HEK293 (cell line): ENCODE measurements around the gene C6orf47.

Source experiments
- CTCF ChIA-PET: fragments of 350-600 bp; formaldehyde crosslinking; extraction: SDS; loops from one replicate; lab custom pipeline; 2021; ENCODE audit warnings: antibody characterized with exemption; lab: Yijun Ruan, JAX
- POLR2A ChIA-PET: fragments of 300-600 bp; formaldehyde crosslinking; extraction: SDS; loops from one replicate; lab custom pipeline; 2020; ENCODE audit warnings: antibody characterized with exemption, inconsistent platforms; lab: Yijun Ruan, JAX
- H3K27ac ChIP-seq: fragments of 200-500 bp; sonication (Bioruptor generic); 2 replicates; pipeline ENCODE4 v1.5.1; 2014; ENCODE audit warnings: low read depth, low read length, control low read depth, inconsistent platforms; ENCODE audit errors: extremely low read depth
- H3K36me3 ChIP-seq, 2 experiments: fragments of 200-500 bp in 1 of 2; sonication (Bioruptor generic) in 1 of 2; 1 replicate in 1 of 2; 2 replicates in 1 of 2; pipeline ENCODE4 v1.5.1; 2014 to 2017; ENCODE audit warnings: inconsistent platforms in 2 of 2, low read length in 2 of 2; ENCODE audit not compliant: control insufficient read depth in 2 of 2, insufficient read depth in 1 of 2
- H3K4me1 ChIP-seq: fragments of 200-500 bp; sonication (Bioruptor generic); 2 replicates; pipeline ENCODE4 v1.5.1; 2014; ENCODE audit warnings: mild to moderate bottlenecking, low read length, inconsistent platforms; ENCODE audit not compliant: control insufficient read depth, insufficient read depth
- H3K4me3 ChIP-seq: 2 replicates; pipeline ENCODE4 v1.5.1; 2011; ENCODE audit warnings: low read depth, mild to moderate bottlenecking, control low read depth, low read length, moderate library complexity
- H3K9me3 ChIP-seq: fragments of 200-500 bp; sonication (Bioruptor generic); 2 replicates; pipeline ENCODE4 v1.5.1; 2014; ENCODE audit warnings: low read depth, low read length, inconsistent platforms; ENCODE audit not compliant: control insufficient read depth, insufficient read depth
- GLIS2 ChIP-seq: fragments of 450-650 bp; formaldehyde crosslinking; IDR thresholded peaks from 2 replicates; pipeline ENCODE4 v1.5.1; 2016; ENCODE audit warnings: missing biosample characterization, missing genetic modification characterization
- HOXA7 ChIP-seq: sonication (generic); formaldehyde crosslinking; IDR thresholded peaks from 2 replicates; pipeline ENCODE4 v1.8.1; 2022; ENCODE audit warnings: missing genetic modification reagents, borderline replicate concordance
- IKZF3 ChIP-seq: fragments of 450-650 bp; IDR thresholded peaks from 2 replicates; pipeline ENCODE4 v1.5.0; 2018; ENCODE audit warnings: missing biosample characterization, mild to moderate bottlenecking, missing genetic modification characterization, moderate library complexity
- KLF1 ChIP-seq: fragments of 450-650 bp; formaldehyde crosslinking; IDR thresholded peaks from 2 replicates; pipeline ENCODE4 v1.5.1; 2016; ENCODE audit warnings: missing biosample characterization, missing genetic modification characterization
- KLF9 ChIP-seq: fragments of 450-650 bp; formaldehyde crosslinking; IDR thresholded peaks from 2 replicates; pipeline ENCODE4 v1.5.1; 2016; ENCODE audit warnings: missing biosample characterization, missing genetic modification characterization, low read depth
- SETDB1 ChIP-seq: IDR thresholded peaks from one replicate; pipeline ENCODE4 v1.6.1; 2017; ENCODE audit warnings: mild to moderate bottlenecking, low read length, moderate library complexity, mixed read lengths; ENCODE audit not compliant: insufficient read length
- SP2 ChIP-seq: fragments of 450-650 bp; formaldehyde crosslinking; IDR thresholded peaks from 2 replicates; pipeline ENCODE4 v1.5.1; 2016; ENCODE audit warnings: missing biosample characterization, missing genetic modification characterization
- ZBTB1 ChIP-seq: fragments of 450-650 bp; formaldehyde crosslinking; IDR thresholded peaks from 2 replicates; pipeline ENCODE4 v1.5.1; 2016; ENCODE audit warnings: missing biosample characterization, missing genetic modification characterization
- ZNF114 ChIP-seq: fragments of 450-650 bp; formaldehyde crosslinking; IDR thresholded peaks from 2 replicates; pipeline ENCODE4 v1.5.0; 2017; ENCODE audit warnings: missing biosample characterization, missing genetic modification characterization
- ZNF132 ChIP-seq: fragments of 450-650 bp; formaldehyde crosslinking; IDR thresholded peaks from 2 replicates; pipeline ENCODE4 v1.5.1; 2017; ENCODE audit warnings: missing biosample characterization, missing genetic modification characterization, borderline replicate concordance
- ZNF140 ChIP-seq: fragments of 450-650 bp; formaldehyde crosslinking; IDR thresholded peaks from 2 replicates; pipeline ENCODE4 v1.5.1; 2016; ENCODE audit warnings: missing biosample characterization, missing genetic modification characterization
- ZNF174 ChIP-seq: fragments of 450-650 bp; formaldehyde crosslinking; IDR thresholded peaks from 2 replicates; pipeline ENCODE4 v1.5.0; 2017; ENCODE audit warnings: missing biosample characterization, mild to moderate bottlenecking, missing genetic modification characterization
- ZNF202 ChIP-seq: fragments of 450-650 bp; formaldehyde crosslinking; IDR thresholded peaks from 2 replicates; pipeline ENCODE4 v1.5.1; 2016; ENCODE audit warnings: missing biosample characterization, missing genetic modification characterization, borderline replicate concordance
- ZNF214 ChIP-seq: fragments of 450-650 bp; formaldehyde crosslinking; IDR thresholded peaks from 2 replicates; pipeline ENCODE4 v1.5.1; 2017; ENCODE audit warnings: missing biosample characterization, mild to moderate bottlenecking, missing genetic modification characterization, borderline replicate concordance
- ZNF221 ChIP-seq: fragments of 450-650 bp; formaldehyde crosslinking; IDR thresholded peaks from 2 replicates; pipeline ENCODE4 v1.5.1; 2017; ENCODE audit warnings: missing biosample characterization, missing genetic modification characterization, borderline replicate concordance
- ZNF239 ChIP-seq: fragments of 450-650 bp; formaldehyde crosslinking; IDR thresholded peaks from 2 replicates; pipeline ENCODE4 v1.5.1; 2016; ENCODE audit warnings: missing biosample characterization, missing genetic modification characterization
- ZNF266 ChIP-seq: fragments of 450-650 bp; formaldehyde crosslinking; IDR thresholded peaks from 2 replicates; pipeline ENCODE4 v1.5.1; 2016; ENCODE audit warnings: missing biosample characterization, missing genetic modification characterization, low read depth
- ZNF501 ChIP-seq: fragments of 450-650 bp; formaldehyde crosslinking; IDR thresholded peaks from 2 replicates; pipeline ENCODE4 v1.5.1; 2016; ENCODE audit warnings: missing biosample characterization, missing genetic modification characterization
- ZNF510 ChIP-seq: fragments of 450-650 bp; formaldehyde crosslinking; IDR thresholded peaks from 2 replicates; pipeline ENCODE4 v1.5.1; 2018; ENCODE audit warnings: mild to moderate bottlenecking, missing genetic modification characterization, missing biosample characterization; ENCODE audit not compliant: insufficient replicate concordance
- ZNF555 ChIP-seq: fragments of 450-650 bp; formaldehyde crosslinking; conservative IDR thresholded peaks from 2 replicates; pipeline ENCODE4 v1.5.1; 2017; ENCODE audit warnings: missing biosample characterization, mild to moderate bottlenecking, missing genetic modification characterization, inconsistent platforms
- ZNF785 ChIP-seq: fragments of 450-650 bp; formaldehyde crosslinking; IDR thresholded peaks from 2 replicates; pipeline ENCODE4 v1.5.1; 2016; ENCODE audit warnings: missing biosample characterization, missing genetic modification characterization
- ZNF791 ChIP-seq: fragments of 450-650 bp; formaldehyde crosslinking; IDR thresholded peaks from 2 replicates; pipeline ENCODE4 v1.5.1; 2016; ENCODE audit warnings: missing biosample characterization, missing genetic modification characterization
- ZNF843 ChIP-seq: fragments of 450-650 bp; formaldehyde crosslinking; IDR thresholded peaks from 2 replicates; pipeline ENCODE4 v1.5.1; 2016; ENCODE audit warnings: missing biosample characterization, missing genetic modification characterization
- TF ChIP-seq, protein P1 (sequence below): fragments of 450-650 bp; formaldehyde crosslinking; IDR thresholded peaks from 2 replicates; pipeline ENCODE4 v1.5.1; 2016; ENCODE audit warnings: missing biosample characterization, missing genetic modification characterization
- TF ChIP-seq, protein P2 (sequence below): fragments of 450-650 bp; formaldehyde crosslinking; IDR thresholded peaks from 2 replicates; pipeline ENCODE4 v1.5.1; 2016; ENCODE audit warnings: missing biosample characterization, missing genetic modification characterization
- TF ChIP-seq, protein P3 (sequence below): fragments of 450-650 bp; formaldehyde crosslinking; IDR thresholded peaks from 2 replicates; pipeline ENCODE4; 2016; ENCODE audit warnings: missing biosample characterization, missing genetic modification characterization
- TF ChIP-seq, protein P4 (sequence below): fragments of 450-650 bp; formaldehyde crosslinking; IDR thresholded peaks from 2 replicates; pipeline ENCODE4 v1.5.0; 2017; ENCODE audit warnings: missing biosample characterization, missing genetic modification characterization, borderline replicate concordance

C6orf47 gene

DNA sequence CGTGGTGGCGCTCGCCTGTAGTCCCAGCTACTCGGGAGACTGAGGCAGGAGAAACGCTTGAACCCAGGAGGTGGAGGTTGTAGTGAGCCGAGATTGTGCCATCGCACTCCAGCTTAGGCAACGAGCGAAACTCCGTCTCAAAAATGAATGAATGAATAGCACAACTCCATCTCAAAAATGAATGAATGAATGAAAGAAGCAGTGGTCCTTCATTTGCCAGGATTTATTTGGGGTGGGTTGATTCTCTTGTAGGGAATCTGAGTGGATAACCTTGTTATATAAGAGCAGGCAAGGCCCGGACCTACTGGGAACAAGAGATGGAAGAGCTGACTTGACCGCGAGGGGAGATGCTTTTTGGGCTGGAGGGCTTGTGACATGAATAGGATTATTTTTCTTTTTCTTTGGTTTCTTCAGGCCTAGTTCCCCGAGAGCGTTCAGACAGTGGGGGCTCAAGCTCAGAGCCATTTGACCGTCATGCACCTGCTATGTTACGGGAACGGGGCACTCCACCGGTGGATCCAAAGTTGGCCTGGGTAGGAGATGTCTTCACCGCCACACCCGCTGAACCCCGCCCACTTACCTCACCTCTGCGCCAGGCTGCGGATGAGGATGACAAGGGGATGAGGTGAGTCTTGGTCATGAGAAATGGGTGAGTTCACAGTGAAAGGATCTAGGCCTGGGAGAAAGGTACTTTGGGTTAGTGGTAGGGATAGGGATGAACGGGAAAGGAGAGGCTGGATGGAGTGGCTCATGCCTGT, 30.2 kb downstream of the C6orf47 start (continued):
- TF ChIP-seq, protein P1, sequence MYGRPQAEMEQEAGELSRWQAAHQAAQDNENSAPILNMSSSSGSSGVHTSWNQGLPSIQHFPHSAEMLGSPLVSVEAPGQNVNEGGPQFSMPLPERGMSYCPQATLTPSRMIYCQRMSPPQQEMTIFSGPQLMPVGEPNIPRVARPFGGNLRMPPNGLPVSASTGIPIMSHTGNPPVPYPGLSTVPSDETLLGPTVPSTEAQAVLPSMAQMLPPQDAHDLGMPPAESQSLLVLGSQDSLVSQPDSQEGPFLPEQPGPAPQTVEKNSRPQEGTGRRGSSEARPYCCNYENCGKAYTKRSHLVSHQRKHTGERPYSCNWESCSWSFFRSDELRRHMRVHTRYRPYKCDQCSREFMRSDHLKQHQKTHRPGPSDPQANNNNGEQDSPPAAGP = no peak
- TF ChIP-seq ZNF791 (tag by site-specific recombination) = no peak
- no peak for TF ChIP-seq ZNF214 (tag by site-specific recombination)
- no peak for TF ChIP-seq ZBTB1 (tag by site-specific recombination)
- no peak for TF ChIP-seq HOXA7 (CRISPR knock-in tag)
- no peak for TF ChIP-seq ZNF555 (tag by site-specific recombination)
- TF ChIP-seq GLIS2 (tag by site-specific recombination) = no peak
- TF ChIP-seq SP2 = no peak
- TF ChIP-seq ZNF266 (tag by site-specific recombination) = no peak
- TF ChIP-seq ZNF501 = no peak
- TF ChIP-seq ZNF843 (tag by site-specific recombination) = no peak
- peak; percentile 56; the same call in 1 of the 2 replicates for TF ChIP-seq KLF9 (tag by site-specific recombination)
- no peak for TF ChIP-seq ZNF510 (tag by site-specific recombination)
- TF ChIP-seq, protein P2, sequence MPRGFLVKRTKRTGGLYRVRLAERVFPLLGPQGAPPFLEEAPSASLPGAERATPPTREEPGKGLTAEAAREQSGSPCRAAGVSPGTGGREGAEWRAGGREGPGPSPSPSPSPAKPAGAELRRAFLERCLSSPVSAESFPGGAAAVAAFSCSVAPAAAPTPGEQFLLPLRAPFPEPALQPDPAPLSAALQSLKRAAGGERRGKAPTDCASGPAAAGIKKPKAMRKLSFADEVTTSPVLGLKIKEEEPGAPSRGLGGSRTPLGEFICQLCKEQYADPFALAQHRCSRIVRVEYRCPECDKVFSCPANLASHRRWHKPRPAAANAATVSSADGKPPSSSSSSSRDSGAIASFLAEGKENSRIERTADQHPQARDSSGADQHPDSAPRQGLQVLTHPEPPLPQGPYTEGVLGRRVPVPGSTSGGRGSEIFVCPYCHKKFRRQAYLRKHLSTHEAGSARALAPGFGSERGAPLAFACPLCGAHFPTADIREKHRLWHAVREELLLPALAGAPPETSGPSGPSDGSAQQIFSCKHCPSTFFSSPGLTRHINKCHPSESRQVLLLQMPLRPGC (tag by site-specific recombination) = no peak
- TF ChIP-seq KLF1 = peak; percentile 85

DNA sequence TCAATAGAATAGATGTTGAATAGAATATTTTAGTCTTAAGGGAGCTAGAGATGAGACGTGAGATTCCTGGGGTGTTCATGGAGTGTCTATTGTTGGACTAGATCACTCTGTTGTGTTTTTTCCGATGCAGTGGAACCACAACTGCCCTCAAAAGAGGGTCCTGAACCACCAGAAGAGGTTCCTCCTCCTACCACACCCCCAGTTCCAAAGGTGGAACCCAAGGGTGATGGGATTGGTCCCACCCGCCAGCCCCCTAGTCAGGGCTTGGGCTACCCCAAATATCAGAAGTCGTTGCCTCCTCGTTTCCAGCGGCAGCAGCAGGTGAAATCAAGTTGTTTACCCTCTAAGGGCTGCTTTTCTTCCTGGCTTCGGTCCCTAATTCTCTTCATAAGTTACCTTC, 31.6 kb downstream of the C6orf47 start:
- Histone ChIP-seq H3K36me3 (peaks cover 76 to 100% of the 10 kb centered on the region in 2 experiments), H3K9me3 (no peaks in the 10 kb centered on the region), H3K27ac (no peak overlapping the region), H3K4me1 (no peaks in the 10 kb centered on the region), H3K4me3 (no peak overlapping the region)
- ChIA-PET CTCF (interaction anchor here (0.6 kb wide), 1 partner anchor 193 kb away, joined by 4 read pairs; no protein-coding TSS in a partner anchor), POLR2A (interaction anchor here (9.7 kb wide), 1 partner anchor 7 kb away, joined by 123 read pairs; no protein-coding TSS in a partner anchor)
- TF ChIP-seq, protein P3, sequence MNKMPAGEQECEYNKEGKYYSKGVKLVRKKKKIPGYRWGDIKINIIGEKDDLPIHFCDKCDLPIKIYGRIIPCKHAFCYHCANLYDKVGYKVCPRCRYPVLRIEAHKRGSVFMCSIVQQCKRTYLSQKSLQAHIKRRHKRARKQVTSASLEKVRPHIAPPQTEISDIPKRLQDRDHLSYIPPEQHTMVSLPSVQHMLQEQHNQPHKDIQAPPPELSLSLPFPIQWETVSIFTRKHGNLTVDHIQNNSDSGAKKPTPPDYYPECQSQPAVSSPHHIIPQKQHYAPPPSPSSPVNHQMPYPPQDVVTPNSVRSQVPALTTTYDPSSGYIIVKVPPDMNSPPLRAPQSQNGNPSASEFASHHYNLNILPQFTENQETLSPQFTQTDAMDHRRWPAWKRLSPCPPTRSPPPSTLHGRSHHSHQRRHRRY (tag by site-specific recombination) = no peak
- TF ChIP-seq ZNF785 (tag by site-specific recombination) = no peak
- TF ChIP-seq ZNF221 (tag by site-specific recombination) = no peak
- no peak for TF ChIP-seq ZNF132 (tag by site-specific recombination)
- no peak for TF ChIP-seq ZNF239 (tag by site-specific recombination)
- no peak for TF ChIP-seq ZNF174 (tag by site-specific recombination)
- TF ChIP-seq ZNF510 (tag by site-specific recombination) = no peak
- no peak for TF ChIP-seq IKZF3 (tag by site-specific recombination)
- TF ChIP-seq, protein P4, sequence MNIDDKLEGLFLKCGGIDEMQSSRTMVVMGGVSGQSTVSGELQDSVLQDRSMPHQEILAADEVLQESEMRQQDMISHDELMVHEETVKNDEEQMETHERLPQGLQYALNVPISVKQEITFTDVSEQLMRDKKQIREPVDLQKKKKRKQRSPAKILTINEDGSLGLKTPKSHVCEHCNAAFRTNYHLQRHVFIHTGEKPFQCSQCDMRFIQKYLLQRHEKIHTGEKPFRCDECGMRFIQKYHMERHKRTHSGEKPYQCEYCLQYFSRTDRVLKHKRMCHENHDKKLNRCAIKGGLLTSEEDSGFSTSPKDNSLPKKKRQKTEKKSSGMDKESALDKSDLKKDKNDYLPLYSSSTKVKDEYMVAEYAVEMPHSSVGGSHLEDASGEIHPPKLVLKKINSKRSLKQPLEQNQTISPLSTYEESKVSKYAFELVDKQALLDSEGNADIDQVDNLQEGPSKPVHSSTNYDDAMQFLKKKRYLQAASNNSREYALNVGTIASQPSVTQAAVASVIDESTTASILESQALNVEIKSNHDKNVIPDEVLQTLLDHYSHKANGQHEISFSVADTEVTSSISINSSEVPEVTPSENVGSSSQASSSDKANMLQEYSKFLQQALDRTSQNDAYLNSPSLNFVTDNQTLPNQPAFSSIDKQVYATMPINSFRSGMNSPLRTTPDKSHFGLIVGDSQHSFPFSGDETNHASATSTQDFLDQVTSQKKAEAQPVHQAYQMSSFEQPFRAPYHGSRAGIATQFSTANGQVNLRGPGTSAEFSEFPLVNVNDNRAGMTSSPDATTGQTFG (tag by site-specific recombination) = no peak
- no peak for TF ChIP-seq ZNF140
- TF ChIP-seq SETDB1 = no peak
- TF ChIP-seq ZNF114 (tag by site-specific recombination) = no peak
- no peak for TF ChIP-seq ZNF202 (tag by site-specific recombination)
